Glutamatergic neuron (in vitro differentiated cells): Measurements from ENCODE around the gene SPAG9. TPM values are rescaled to one million over a fixed set of nuclear protein-coding genes. Genes with fewer than 3 reads are reported as not detected.

ENCODE experiments used
- DNase-seq: peaks from one replicate; pipeline ENCODE4 v3.0.0; 2022
- H3K27ac Mint-ChIP-seq: one replicate; pipeline ENCODE4 v1.8.0; 2020; ENCODE audit warnings: mild to moderate bottlenecking, mixed read lengths, inconsistent platforms; ENCODE audit not compliant: unreplicated experiment
- H3K27me3 Mint-ChIP-seq: one replicate; pipeline ENCODE4 v1.8.0; 2020; ENCODE audit warnings: mild to moderate bottlenecking, moderate library complexity, mixed read lengths, inconsistent platforms; ENCODE audit not compliant: unreplicated experiment
- H3K36me3 Mint-ChIP-seq: one replicate; pipeline ENCODE4 v1.8.0; 2020; ENCODE audit warnings: mild to moderate bottlenecking, mixed read lengths, inconsistent platforms; ENCODE audit not compliant: unreplicated experiment
- H3K4me1 Mint-ChIP-seq: one replicate; pipeline ENCODE4 v1.8.0; 2020; ENCODE audit warnings: mild to moderate bottlenecking, low read depth, mixed read lengths, inconsistent platforms; ENCODE audit not compliant: unreplicated experiment
- H3K4me3 Mint-ChIP-seq: one replicate; pipeline ENCODE4 v1.8.0; 2020; ENCODE audit warnings: mild to moderate bottlenecking, mixed read lengths, inconsistent platforms; ENCODE audit not compliant: unreplicated experiment
- H3K9me3 Mint-ChIP-seq: one replicate; pipeline ENCODE4 v1.8.0; 2020; ENCODE audit warnings: mild to moderate bottlenecking, moderate library complexity, mixed read lengths, inconsistent platforms; ENCODE audit not compliant: unreplicated experiment
- CTCF ChIP-seq: fragments of 200-600 bp; sonication (generic); IDR thresholded peaks from one replicate; pipeline ENCODE4 v1.5.0; 2021; ENCODE audit not compliant: partially characterized antibody, unreplicated experiment
- long read RNA-seq: library from polyadenylated mRNA; unstranded; transcript quantifications from one replicate; pipeline ENCODE4 v2.0.0, GENCODE V29; 2020; ENCODE audit not compliant: unreplicated experiment
- total RNA-seq: library from RNA; stranded (reverse); fragmentation: NEBNext Ultra II Directional; extraction: Animal tissue kit (Norgen Biotek cat#: 25700); gene quantifications from one replicate; pipeline ENCODE4 v1.2.1, GENCODE V29; 2021; ENCODE audit not compliant: unreplicated experiment

Gene SPAG9, protein sequence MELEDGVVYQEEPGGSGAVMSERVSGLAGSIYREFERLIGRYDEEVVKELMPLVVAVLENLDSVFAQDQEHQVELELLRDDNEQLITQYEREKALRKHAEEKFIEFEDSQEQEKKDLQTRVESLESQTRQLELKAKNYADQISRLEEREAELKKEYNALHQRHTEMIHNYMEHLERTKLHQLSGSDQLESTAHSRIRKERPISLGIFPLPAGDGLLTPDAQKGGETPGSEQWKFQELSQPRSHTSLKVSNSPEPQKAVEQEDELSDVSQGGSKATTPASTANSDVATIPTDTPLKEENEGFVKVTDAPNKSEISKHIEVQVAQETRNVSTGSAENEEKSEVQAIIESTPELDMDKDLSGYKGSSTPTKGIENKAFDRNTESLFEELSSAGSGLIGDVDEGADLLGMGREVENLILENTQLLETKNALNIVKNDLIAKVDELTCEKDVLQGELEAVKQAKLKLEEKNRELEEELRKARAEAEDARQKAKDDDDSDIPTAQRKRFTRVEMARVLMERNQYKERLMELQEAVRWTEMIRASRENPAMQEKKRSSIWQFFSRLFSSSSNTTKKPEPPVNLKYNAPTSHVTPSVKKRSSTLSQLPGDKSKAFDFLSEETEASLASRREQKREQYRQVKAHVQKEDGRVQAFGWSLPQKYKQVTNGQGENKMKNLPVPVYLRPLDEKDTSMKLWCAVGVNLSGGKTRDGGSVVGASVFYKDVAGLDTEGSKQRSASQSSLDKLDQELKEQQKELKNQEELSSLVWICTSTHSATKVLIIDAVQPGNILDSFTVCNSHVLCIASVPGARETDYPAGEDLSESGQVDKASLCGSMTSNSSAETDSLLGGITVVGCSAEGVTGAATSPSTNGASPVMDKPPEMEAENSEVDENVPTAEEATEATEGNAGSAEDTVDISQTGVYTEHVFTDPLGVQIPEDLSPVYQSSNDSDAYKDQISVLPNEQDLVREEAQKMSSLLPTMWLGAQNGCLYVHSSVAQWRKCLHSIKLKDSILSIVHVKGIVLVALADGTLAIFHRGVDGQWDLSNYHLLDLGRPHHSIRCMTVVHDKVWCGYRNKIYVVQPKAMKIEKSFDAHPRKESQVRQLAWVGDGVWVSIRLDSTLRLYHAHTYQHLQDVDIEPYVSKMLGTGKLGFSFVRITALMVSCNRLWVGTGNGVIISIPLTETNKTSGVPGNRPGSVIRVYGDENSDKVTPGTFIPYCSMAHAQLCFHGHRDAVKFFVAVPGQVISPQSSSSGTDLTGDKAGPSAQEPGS (N-terminal part only)
- total RNA-seq = 327 TPM
- long read RNA-seq, partial matches to known transcripts = 9 of 16 reads
- long read RNA-seq, other reads (novel, unspliced or antisense) = 5 of 16 reads

DNA sequence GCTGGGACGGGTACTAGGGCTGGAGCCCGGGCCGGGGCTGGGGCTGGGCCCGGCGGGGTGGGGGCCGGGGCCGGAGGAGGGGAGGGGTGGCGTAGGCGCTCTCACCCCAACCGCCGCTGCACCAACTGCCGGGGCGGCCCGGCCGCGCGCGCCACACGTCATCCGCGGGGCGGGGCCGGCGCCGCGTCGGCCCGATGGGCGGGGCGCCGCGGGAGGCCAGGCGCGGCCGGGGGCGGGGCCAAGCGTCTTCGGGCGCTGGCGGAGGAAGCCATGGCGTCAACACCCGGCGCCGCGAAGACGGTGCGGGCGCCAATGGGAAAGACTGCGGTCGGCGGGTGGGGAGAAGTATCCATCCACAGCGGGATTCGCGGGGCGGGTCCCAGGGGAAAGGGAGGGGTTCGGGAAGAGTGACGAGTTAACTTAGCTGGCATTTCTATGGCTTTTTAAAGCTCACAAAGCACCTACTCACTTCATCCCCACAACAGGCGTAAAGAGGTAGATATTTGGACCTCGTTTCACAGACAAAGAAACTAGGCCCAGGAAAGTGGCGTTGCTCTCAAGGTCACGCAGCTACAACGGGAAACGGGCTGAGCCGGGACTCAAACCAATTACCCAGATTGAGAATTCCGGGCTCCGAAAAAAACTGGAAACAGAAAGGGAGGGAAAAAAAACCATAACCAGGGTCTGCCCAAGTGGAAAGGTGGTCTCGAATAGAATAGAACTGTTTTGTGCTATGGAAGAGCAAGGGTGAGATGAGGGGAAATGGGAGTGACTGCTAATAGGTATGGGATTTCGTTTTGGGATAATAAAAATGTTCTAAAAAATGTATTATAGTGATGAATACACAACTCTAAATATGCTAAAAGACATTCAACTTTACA is at the start of gene SPAG9:
SPAG9 (minus strand) TSS at position 130 of the 881 bp plus-strand sequence. CDS start 212 bp downstream, outside the sequence.
- TF ChIP-seq CTCF = no peak
- Mint-ChIP-seq H3K4me1 (peaks cover 19% of the 10 kb centered on the region), H3K4me3 (peak within 1 kb of the TSS; percentile 98), H3K36me3 (no peaks in the 10 kb centered on the region), H3K9me3 (peaks cover 13% of the 10 kb centered on the region), H3K27me3 (peaks cover 11% of the 10 kb centered on the region), H3K27ac (peak within 1 kb of the TSS; percentile 99)
- DNase-seq = peak; percentile 97

DNA sequence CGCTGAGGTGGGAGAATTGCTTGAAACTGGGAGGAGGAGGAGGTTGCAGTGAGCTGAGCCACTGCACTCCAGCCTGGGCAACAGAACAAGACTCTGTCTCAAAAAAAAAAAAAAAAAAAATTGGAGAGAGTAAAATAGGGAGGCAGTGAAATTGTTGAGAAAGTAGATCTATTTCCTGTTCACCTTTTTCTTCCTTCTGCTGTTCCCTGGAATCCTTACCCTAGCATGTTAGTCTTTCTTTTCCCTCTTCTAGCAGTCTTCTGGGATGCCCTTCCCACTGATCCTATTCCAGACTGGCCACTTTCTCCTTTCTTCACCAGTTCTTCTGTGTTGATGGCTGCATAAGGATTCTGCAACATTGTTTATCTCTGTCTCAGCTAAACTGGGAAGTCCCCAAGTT is 48.7 kb upstream of the SPAG9 start:
- no peak for DNase-seq
- Mint-ChIP-seq H3K36me3 (no peaks in the 10 kb centered on the region), H3K27me3 (peaks cover 10% of the 10 kb centered on the region), H3K4me3 (no peak overlapping the region), H3K9me3 (peaks cover 16% of the 10 kb centered on the region), H3K27ac (no peak overlapping the region), H3K4me1 (peaks cover 16% of the 10 kb centered on the region)
- TF ChIP-seq CTCF = no peak

DNA sequence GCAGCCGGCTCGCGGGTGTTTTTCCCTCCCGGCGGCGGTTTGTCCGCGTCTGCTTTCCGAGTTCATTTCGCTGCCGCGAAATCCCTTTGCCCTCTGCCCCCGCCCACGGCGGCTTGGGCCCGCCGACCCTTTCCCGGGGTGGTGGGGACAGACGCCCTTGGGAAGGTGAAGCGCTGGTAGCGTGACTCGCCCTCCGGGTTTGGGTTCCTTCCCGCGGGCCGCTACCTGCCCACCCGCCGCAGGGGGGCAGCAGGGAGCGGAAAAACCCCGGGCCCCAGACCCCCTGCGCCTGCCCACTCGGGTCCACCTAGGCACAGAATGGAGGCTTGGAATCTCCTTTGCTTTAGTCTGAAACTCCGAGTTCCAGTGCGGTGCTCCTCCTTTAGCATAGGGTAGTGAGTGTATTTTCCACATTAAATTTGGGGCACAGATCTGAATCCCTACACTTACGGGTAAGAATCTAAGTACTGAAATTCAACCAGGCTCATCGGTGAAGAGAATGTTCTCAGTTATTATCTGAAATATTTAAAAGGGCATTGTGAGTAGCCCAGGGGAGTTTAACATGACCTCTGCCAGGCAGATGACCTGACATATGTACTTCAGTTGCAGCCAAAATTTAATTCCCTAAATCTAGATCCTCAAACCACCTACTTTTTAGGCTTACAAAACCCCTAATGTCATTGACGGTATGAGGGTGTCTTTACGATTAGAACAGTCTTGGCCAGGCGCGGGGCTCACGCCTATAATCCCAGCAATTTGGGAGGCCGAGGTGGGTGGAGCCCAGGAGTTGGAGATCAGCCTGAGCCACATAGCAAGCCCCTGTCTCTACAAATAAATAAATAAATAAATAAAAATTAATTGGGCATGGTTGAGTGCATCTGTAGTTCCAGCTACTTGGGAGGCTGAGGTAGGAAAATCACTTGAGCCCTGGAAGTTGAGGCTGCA is 46.6 kb upstream of the SPAG9 start:
- peak; percentile 82 for DNase-seq
- Mint-ChIP-seq H3K9me3 (peaks cover 16% of the 10 kb centered on the region), H3K4me1 (peaks cover 16% of the 10 kb centered on the region), H3K27ac (peak overlapping the region; percentile 77), H3K36me3 (no peaks in the 10 kb centered on the region), H3K4me3 (peak overlapping the region; percentile 93), H3K27me3 (peaks cover 10% of the 10 kb centered on the region)
- TF ChIP-seq CTCF = peak; percentile 85
